ENCODE measurements around the gene DCST1. TPM values are rescaled to one million over a fixed set of nuclear protein-coding genes. Genes with fewer than 3 reads are reported as not detected.

Gene DCST1
- total RNA-seq, 1 donor from 2014 or later: not detected

- DNase-seq (ENCODE audit: low read depth in 2 of 2): peak; percentile 81 to 86
Observed at GRCh38 chr1:155000726-155001424, 32.7 kb upstream of the DCST1 start.

DNA sequence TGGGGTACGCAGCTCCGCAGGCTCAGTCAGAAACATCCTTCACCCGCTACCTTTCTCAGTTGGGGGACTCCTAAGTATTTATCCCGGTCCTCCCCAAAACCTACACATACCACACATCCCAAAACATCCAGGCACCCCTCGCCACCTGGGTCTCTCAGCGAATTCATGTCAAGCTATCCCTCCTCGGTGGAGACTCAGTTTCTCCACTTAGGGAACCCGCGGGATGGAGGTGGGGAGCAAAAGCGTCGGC lies 32.3 kb upstream of the DCST1 start:
- DNase-seq (ENCODE audit: low read depth in 2 of 2): no peak

DNA sequence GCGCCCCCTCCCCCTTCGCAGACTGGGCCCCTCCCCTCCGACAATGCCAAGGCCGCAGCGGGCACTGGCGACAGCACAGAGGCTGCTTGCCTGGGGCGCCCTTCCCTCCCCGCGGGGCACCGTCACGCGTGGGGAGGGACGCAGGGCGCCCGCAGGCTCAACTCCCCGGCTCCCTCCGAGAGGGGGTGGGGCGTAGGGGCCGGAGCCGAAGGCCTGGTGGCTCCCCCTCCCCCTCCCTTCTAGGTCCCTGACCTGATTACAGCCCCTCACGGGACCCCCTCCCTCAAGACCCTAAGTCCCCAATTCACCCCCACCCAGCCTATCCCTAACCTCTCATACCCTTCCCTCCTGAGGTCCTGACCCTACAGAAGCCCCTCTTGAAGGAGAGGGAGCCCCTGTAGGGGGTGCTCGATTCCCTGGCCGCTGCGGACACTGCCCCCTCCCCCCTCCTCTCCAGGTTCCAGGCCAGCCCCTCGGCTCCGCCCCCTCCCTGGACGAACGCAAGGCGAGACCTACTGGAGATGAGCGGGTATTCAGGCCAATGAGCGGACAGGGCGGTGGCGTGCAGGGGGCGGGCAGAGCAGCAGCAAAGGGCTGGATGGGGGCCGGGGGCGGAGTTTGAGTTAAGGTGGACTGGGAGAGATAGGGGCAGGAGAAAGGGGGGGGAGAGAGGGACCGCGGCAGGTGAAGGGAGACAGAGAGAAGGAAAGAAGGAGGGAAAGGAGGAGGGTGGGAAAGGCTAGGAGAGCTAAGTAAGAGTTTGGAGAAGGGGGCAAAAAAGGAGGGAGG lies 31.8 kb upstream of the DCST1 start:
- peak; percentile 99 to 100 for DNase-seq (ENCODE audit: low read depth in 2 of 2)

- DNase-seq (ENCODE audit: low read depth in 2 of 2): peak; percentile 36 to 38
Observed at GRCh38 chr1:155002464-155003226, 31.0 kb upstream of the DCST1 start, which contains the start of gene ZBTB7B. Gene ZBTB7B, plus strand, starts transcription at chr1:155002802. Its CDS starts 11,859 bp downstream, at chr1:155014661.

DNA sequence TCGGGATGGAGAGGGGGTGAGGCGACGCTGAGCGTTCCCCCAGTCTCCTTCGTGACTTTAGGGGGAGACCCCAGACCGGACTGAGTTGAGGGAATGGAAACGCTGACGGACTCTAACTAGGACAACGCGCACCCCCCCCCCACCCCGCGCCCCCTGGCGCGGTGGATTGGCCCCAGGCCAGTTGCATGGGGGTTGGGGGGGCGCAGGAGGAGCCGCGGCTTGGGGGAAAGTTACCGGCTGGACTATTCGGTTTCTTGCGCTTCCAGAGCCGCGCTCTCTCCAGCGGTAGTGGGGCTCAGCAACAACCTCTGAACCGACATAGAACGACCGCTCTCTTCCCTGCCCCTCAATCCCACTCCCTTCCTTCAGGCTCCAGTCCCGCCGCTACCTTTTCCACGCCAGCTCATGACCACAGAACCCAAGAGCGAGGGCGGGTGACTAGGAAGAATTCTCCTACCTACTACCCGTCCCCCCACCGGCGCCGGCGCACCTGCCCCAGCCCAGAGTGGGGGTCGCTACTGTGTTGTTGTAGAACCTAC lies 30.3 kb upstream of the DCST1 start:
- DNase-seq (ENCODE audit: low read depth in 2 of 2): peak; percentile 20 to 45

DNA sequence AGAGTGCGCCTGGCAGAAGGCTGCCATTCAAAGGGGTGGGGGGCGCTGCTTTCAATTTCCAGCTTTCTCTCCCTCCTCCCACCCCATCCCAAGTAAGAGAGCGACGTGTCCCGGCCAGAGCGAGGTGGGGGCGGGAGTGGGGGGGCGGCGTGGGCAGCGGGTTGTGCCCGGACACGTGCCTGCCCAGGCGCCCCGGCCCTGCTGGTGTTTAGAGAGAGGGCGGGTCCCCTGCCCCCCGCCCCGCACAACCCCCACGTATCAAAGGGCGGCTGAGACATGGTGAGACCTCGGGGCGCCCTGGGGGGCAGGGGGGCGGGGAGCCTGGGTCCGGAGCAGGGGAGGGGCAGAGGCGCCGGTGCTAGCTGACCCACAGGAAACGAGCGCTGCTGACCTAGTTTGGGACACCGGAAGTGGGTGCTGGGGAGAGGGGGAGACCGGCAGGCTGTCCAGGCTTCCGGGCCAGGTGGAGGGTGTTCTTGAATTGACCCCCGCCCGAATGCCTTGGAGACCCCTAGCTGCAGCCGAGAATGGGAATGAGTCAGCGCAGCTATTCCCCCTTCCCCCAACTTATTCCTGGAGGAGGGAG lies 29.8 kb upstream of the DCST1 start:
- DNase-seq (ENCODE audit: low read depth in 2 of 2): peak; percentile 14 to 19

- no peak for DNase-seq (ENCODE audit: low read depth in 2 of 2)
Observed at GRCh38 chr1:155004352-155005075, 29.1 kb upstream of the DCST1 start.

DNA sequence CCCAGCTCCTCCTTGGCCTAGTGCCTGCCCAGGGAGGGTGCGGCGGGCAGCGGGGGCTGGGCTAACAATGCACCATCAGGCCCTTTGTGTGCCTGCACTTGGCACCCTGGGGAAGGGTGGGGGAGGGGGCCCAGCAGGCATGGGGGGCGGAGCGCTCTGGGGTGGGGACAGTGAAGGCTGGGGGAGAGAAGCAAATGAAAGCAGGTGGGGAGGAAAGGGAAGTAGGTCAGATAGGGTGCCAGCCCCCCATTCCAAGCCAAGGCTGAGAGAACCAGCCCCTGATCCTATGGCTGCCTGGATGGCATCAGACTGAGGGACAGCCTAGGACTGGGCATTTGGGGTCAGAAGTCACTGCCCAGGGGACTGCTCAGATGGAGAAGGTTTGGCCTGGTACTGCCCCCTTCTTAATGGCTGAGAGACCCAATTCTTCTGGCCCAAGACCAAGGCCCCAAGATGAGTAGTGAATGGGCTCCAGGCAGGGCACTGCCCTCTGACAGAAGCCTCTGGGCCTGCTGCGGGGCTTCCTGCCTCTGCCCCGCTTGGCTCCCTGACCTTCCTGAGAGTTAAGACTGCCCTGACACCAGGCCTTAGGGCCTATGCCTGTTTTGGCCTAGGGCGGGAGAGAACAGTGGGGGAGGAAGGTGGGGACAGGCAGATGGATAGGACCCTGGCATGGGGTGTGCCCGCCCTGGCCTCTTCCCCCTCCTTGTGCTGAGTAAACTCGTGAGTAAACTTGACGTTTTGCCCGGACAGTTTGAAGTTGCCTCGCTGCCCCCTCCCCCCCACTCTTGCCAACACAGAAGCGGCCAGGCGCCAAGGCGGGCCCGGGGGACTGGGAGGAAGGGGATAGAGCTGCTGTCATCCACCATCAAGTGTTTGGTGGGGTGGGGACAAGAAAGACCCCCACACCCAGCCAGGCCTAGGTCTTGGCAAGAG lies 28.3 kb upstream of the DCST1 start:
- no peak for DNase-seq (ENCODE audit: low read depth in 2 of 2)

DNA sequence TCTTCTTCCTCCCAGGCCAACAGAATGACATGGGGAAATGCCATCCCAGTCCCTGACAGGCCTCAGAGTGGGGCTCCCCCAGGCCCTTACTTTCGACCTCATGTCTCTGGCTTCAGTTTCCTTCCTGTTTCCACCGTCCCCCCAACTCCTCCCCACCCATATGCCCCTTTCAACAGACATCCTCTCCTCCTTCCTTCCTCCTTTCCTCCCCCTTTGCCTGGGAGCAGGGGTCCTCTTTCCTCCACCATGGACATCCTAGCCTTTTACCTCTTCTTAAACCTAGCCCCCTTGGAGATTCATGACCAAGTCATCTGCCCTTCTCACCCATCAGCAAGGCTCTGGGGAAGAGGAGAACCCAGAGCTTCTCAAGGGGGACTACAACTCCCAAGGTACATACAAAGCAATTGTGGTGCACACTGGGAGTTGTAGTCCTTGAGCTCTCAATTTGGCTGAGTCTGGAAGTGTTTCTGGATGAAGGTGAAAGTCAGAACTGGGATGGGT lies 27.0 kb upstream of the DCST1 start:
- peak; percentile 25 to 37 for DNase-seq (ENCODE audit: low read depth in 2 of 2)

GRCh38 chr1:155007251-155007828 lies 26.3 kb upstream of the DCST1 start:
- no peak for DNase-seq (ENCODE audit: low read depth in 2 of 2)

GRCh38 chr1:155008015-155008941 lies 25.3 kb upstream of the DCST1 start:
- DNase-seq (ENCODE audit: low read depth in 2 of 2): no peak

DNA sequence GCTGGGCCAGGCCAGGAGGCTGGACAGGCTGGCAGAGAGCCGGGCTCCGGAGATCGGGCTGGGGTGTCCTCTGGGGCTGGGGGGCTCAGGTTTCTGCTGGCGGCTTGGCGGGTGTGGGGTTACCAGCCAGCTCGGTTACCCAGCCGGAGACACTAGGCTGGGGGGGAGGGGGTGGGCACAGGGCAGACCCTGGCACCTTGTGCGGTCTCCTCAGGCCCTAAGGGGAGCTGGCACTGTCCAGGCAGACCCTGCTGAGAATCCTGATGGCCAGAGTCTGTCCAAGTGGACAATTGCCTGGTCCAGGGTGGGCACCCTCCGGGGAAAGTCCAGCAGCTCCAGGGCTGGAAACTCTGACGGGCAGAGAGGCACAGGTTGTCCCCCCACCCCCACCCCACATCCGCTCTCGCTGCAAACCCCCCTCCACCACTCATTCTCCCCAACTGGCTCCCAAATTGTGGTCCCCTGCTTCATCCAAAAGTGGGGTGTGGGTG lies 24.4 kb upstream of the DCST1 start:
- DNase-seq (ENCODE audit: low read depth in 2 of 2): no peak

DNA sequence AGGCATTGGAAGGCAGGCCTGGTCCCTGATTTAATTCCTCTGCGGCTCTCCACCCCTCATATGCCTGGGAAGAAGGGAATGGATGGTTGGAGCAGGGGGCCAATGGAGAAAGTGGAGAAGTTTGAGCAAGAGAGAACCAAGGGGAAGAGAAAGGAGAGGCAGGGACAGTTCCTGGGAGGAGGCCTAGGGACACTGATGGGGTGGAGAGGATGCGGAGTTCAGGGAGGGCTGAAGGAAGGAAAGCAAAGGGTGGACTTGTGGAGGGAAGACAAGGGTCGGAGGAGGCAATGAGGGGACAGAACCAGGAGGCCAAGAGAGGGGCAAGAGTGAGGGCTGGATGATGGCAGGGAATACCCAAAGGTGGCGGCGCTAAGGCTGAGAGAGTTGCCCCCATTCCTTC lies 23.9 kb upstream of the DCST1 start:
- DNase-seq (ENCODE audit: low read depth in 2 of 2): no peak

DNA sequence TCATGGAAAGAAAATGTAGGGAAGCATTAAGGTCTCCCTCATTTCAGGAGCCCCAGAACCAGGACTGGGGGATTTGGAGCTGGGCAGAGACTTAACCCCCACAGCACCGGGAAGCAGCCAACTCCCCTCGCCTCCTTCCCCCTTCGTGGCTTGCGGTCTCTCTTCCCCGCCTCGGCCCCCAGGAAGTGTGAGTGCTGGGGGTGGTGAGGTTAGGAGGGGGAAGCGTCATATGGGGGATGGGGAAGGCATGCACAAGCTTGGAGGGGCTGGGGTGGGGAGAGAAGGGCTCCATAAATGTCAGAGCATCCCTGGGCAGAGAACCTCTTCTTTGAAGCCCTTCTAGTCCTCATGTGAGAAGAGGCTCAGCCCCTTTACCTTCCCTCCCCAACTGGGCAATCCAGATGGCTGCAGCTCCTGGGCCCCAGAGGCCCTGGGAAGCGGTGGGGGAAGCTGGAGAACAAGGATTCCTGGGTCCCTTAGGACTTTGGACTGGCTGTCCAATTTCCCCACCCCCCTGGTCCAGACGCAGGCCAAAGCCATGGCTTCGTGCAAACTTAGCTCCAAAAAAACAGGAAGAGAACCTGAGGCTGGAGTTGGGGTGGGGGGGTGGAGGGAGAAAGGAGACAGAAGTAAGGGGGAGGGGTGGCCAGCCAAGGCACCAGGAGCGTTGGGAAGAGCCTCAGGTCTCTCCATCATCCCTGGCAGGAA lies 23.3 kb upstream of the DCST1 start:
- no peak for DNase-seq (ENCODE audit: low read depth in 2 of 2)

- no peak for DNase-seq (ENCODE audit: low read depth in 2 of 2)
Observed at GRCh38 chr1:155011004-155011416, 22.6 kb upstream of the DCST1 start.

DNA sequence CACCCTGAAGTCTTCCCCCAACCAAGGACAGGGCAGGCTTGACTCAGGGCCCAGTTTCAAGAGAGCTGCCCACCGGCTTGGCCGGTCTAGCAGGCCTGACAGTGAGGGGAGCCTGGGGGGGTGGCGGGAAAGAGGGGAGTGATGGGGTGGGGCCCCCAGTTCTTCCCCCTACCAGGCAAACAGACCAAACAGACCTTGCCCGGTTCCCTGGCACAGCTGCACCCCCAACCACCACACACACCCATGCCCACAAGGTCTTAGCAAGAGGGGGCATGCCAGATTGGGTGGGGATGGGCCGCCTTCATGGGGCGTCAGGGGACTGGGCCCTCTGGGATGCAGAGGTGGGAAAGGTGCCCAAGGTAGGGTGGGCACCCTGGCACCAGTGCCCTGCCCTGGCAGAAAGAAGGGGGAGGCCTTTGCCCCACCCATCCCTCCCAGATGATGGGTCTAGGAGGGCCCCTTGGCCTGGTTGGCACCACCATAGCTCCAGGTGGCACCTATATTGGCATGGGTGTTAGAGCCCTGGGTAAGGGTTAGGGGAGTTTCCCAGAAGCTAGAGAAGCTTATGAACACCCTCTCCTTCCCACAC lies 22.1 kb upstream of the DCST1 start:
- DNase-seq (ENCODE audit: low read depth in 2 of 2): no peak

GRCh38 chr1:155012026-155012546 lies 21.5 kb upstream of the DCST1 start:
- DNase-seq (ENCODE audit: low read depth in 2 of 2): peak; percentile 27 to 29

Measured in lung microvascular endothelial cell (primary cell).